SU-DHL-6 (cell line): ENCODE results near the gene NDN.

Source experiments
- H2AFZ ChIP-seq: fragments of 200-600 bp; sonication (generic); 2 replicates; pipeline ENCODE4 v1.6.1; 2014; ENCODE audit warnings: low read depth, mild to moderate bottlenecking, moderate library complexity, mixed read lengths, antibody characterized with exemption, low read length; ENCODE audit not compliant: severe bottlenecking
- H3F3A ChIP-seq: fragments of 200-600 bp; shearing (Covaris generic); 2 replicates; pipeline ENCODE4 v1.6.0; 2016; ENCODE audit warnings: antibody characterized with exemption, mild to moderate bottlenecking; ENCODE audit not compliant: insufficient read depth
- H3K27ac ChIP-seq: fragments of 200-600 bp; sonication (generic); 2 replicates; pipeline ENCODE4 v1.5.1; 2016; ENCODE audit warnings: low read depth, mild to moderate bottlenecking, low read length, moderate library complexity, mixed read lengths
- H3K27me3 ChIP-seq: fragments of 200-600 bp; sonication (generic), shearing (Covaris generic); 2 replicates; pipeline ENCODE4 v1.6.0; 2014; ENCODE audit warnings: mild to moderate bottlenecking, low read length
- H3K36me3 ChIP-seq: fragments of 200-600 bp; sonication (generic); 2 replicates; pipeline ENCODE4 v1.6.1; 2014; ENCODE audit warnings: mild to moderate bottlenecking, low read length, mixed read lengths
- H3K4me2 ChIP-seq: fragments of 300-600, 200-600 bp; shearing (Covaris generic), sonication (generic); 2 replicates; pipeline ENCODE4 v1.6.0; 2014; ENCODE audit warnings: low read length, low read depth, mild to moderate bottlenecking; ENCODE audit not compliant: poor library complexity, severe bottlenecking
- H3K4me3 ChIP-seq: fragments of 200-600 bp; sonication (generic); 2 replicates; pipeline ENCODE4 v1.5.1; 2014; ENCODE audit warnings: antibody characterized with exemption, low read length, mild to moderate bottlenecking, mixed read lengths; ENCODE audit not compliant: insufficient read depth, poor library complexity, severe bottlenecking
- H3K79me2 ChIP-seq: fragments of 200-600 bp; sonication (generic); 2 replicates; pipeline ENCODE4 v1.6.1; 2014; ENCODE audit warnings: mild to moderate bottlenecking, low read length, moderate library complexity; ENCODE audit not compliant: insufficient read depth
- H3K9ac ChIP-seq: fragments of 200-600 bp; sonication (generic); 2 replicates; pipeline ENCODE4 v1.7.0; 2014; ENCODE audit warnings: mild to moderate bottlenecking, low read length
- H3K9me2 ChIP-seq: fragments of 200-600 bp; sonication (generic); replicated peaks from 2 replicates; pipeline ENCODE4 v1.6.1; 2014; ENCODE audit warnings: low read length; ENCODE audit not compliant: insufficient read depth
- H3K9me3 ChIP-seq: fragments of 200-600 bp; sonication (generic); 2 replicates; pipeline ENCODE4 v1.6.1; 2014; ENCODE audit warnings: low read length, mixed read lengths; ENCODE audit not compliant: insufficient read depth
- H4K20me1 ChIP-seq: fragments of 200-600 bp; sonication (generic); 2 replicates; pipeline ENCODE4 v1.6.1; 2014; ENCODE audit warnings: low read depth, mild to moderate bottlenecking, antibody characterized with exemption, low read length, moderate library complexity, mixed read lengths
- CTCF ChIP-seq: fragments of 200-600 bp; sonication (generic); IDR thresholded peaks from one replicate; pipeline ENCODE4 v1.5.1; 2017; ENCODE audit warnings: antibody characterized with exemption, mild to moderate bottlenecking, low read length, moderate library complexity; ENCODE audit not compliant: insufficient read depth, poor library complexity, severe bottlenecking
- EZH2phosphoT487 ChIP-seq: fragments of 200-600 bp; sonication (generic), shearing (Covaris generic); conservative IDR thresholded peaks from 2 replicates; pipeline ENCODE4 v1.6.1; 2018; ENCODE audit warnings: mild to moderate bottlenecking, antibody characterized with exemption, low read length, moderate library complexity, mixed read lengths

Gene NDN

GRCh38 chr15:23646165-23647000, 40.7 kb downstream of the NDN start:
- no peaks in the 10 kb centered on the region for H3F3A ChIP-seq
- no peak overlapping the region for H3K27ac ChIP-seq
- no peaks in the 10 kb centered on the region for H3K36me3 ChIP-seq
- no peak overlapping the region for H3K4me2 ChIP-seq
- no peaks in the 10 kb centered on the region for H3K9me2 ChIP-seq
- no peaks in the 10 kb centered on the region for H3K79me2 ChIP-seq
- H3K9me3 ChIP-seq: no peaks in the 10 kb centered on the region
- no peak overlapping the region for H3K4me3 ChIP-seq
- no peaks in the 10 kb centered on the region for H4K20me1 ChIP-seq
- H3K27me3 ChIP-seq: no peaks in the 10 kb centered on the region
- TF ChIP-seq EZH2phosphoT487: no peak
- TF ChIP-seq CTCF: no peak
- no peak overlapping the region for H2AFZ ChIP-seq
- H3K9ac ChIP-seq: no peak overlapping the region

GRCh38 chr15:23645371-23646164, 41.5 kb downstream of the NDN start:
- Histone ChIP-seq H2AFZ (no peak overlapping the region), H3F3A (no peaks in the 10 kb centered on the region), H3K36me3 (no peaks in the 10 kb centered on the region), H3K79me2 (no peaks in the 10 kb centered on the region), H3K9ac (no peak overlapping the region), H3K27me3 (no peaks in the 10 kb centered on the region), H3K9me2 (no peaks in the 10 kb centered on the region), H3K27ac (no peak overlapping the region), H3K9me3 (no peaks in the 10 kb centered on the region), H4K20me1 (no peaks in the 10 kb centered on the region), H3K4me3 (no peak overlapping the region), H3K4me2 (no peak overlapping the region)
- TF ChIP-seq CTCF: no peak
- no peak for TF ChIP-seq EZH2phosphoT487

- H3K4me2 ChIP-seq: no peak overlapping the region
- H2AFZ ChIP-seq: no peak overlapping the region
- TF ChIP-seq EZH2phosphoT487 (no peak), CTCF (no peak)
- H4K20me1 ChIP-seq: no peaks in the 10 kb centered on the region
- no peaks in the 10 kb centered on the region for H3K27me3 ChIP-seq
- H3K9ac ChIP-seq: no peak overlapping the region
- no peaks in the 10 kb centered on the region for H3K36me3 ChIP-seq
- no peak overlapping the region for H3K27ac ChIP-seq
- no peaks in the 10 kb centered on the region for H3F3A ChIP-seq
- no peak overlapping the region for H3K4me3 ChIP-seq
- no peaks in the 10 kb centered on the region for H3K9me2 ChIP-seq
- H3K9me3 ChIP-seq: no peaks in the 10 kb centered on the region
- H3K79me2 ChIP-seq: no peaks in the 10 kb centered on the region
These were observed 42.3 kb downstream of the NDN start for GRCh38 chr15:23644829-23645228.
